ENCODE measurements around the gene ARHGAP15.

ARHGAP15 gene

DNA sequence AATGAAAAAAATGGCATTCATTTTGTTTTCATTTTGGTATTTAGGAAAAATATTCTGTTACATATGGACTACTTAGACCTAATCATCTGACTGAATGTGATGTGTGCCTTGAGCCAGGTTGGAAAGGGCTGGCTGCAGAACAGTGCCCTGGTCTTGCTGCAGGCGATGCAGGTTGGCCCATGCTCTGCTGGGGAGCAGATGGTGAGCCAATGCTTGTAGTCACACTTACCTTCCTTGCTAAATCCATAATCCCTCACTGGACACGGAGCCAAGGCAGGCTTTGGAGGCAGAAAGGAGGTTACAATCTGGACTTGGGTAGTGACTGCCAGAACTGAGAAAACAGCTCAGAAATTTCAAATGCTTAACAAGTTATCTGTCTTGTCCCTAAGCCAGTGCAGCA lies 228.7 kb downstream of the ARHGAP15 start:
- peak; percentile 92 for FAIRE-seq
- DNase-seq (ENCODE audit: insufficient read length, low spot score): peak; percentile 15
- TF ChIP-seq CTCF (IDR thresholded peaks at IDR 0.05; ENCODE audit: insufficient read depth, missing control alignments): no peak

GRCh38 chr2:143361346-143361745 lies 232.1 kb downstream of the ARHGAP15 start:
- DNase-seq (ENCODE audit: insufficient read length, low spot score) (no peak), FAIRE-seq (no peak)
- TF ChIP-seq CTCF (IDR thresholded peaks at IDR 0.05; ENCODE audit: insufficient read depth, missing control alignments): no peak

DNA sequence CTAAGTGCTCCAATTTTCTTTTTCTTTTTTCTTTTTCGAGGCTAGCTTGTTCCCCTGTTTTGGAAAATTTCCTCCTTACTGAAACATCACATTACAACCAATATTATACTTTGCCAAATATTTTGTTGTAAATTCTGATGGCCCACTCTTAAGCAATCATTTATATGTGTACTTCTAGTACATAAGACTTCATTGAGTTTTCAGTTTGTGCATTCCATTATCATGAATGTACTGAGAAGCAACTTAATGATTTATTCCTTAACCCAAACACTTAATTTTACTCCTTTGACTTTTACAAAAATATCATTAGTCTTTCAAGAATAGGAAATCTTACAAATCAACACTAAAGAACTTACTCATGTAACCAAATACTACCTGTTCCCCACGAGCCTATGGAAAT lies 242.4 kb downstream of the ARHGAP15 start:
- TF ChIP-seq CTCF (IDR thresholded peaks at IDR 0.05; ENCODE audit: insufficient read depth, missing control alignments): no peak
- DNase-seq (ENCODE audit: insufficient read length, low spot score) (no peak), FAIRE-seq (no peak)

DNA sequence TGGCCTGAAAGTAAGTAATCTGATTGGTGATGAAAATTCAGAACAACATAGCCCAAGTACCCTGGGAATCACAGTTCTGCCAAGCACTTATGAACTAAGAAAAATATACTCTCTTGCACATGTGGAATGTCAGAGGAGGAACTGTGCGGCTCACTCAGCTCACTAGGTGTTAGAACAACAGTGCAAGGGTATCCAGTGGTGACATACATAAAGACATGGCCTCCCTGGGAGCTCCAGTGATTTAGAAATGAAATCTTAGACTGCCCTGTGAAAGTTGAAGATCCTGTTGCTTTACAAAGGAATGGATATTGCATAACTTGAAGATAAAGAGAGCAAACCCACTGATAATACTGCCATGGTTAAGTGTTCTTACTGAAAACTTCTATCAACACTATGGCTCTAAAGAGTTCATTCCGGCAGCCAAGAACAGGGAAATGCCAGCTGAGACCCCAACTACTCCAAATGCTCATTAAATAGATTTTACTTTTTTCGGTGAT lies 246.2 kb downstream of the ARHGAP15 start:
- no peak for TF ChIP-seq CTCF (IDR thresholded peaks at IDR 0.05; ENCODE audit: insufficient read depth, missing control alignments)
- DNase-seq (ENCODE audit: insufficient read length, low spot score): no peak
- no peak for FAIRE-seq

DNA sequence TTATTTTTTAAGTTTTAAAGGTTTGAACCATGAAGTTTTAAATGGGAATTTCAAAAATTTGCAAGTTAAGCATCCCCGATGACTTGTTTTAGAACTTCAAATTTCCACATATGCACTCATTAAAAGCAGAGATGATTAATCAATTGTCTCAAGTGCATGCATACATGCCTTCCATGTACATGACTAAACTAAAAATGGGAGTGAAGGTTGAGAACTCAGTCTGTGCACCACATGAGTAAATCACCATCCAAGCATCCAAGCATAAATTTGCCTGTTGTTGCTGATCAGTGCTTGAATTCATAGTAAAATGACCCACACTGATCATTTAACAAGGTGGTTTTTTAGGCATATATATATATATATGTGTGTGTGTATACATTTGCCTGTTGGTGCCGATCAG lies 249.8 kb downstream of the ARHGAP15 start:
- FAIRE-seq (no peak), DNase-seq (ENCODE audit: insufficient read length, low spot score) (no peak)
- TF ChIP-seq CTCF (IDR thresholded peaks at IDR 0.05; ENCODE audit: insufficient read depth, missing control alignments): no peak

DNA sequence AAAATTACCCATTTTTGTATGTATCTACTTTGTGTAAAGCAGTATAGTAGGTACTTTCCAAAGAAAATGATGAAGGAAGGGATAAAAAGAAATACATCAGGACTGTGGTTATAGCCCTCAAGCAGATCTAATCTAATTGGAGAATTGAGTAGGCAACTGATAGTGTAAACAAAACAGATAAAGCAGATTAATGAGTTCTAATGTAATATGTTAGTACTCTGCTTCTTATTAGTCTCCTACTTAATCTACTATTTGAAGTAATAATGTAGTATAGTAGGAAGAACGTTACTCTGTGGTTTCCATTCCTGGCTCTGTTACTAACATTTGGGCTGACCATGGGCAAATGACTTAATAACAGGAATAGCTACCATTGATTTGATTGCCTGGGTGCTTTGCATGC lies 250.7 kb downstream of the ARHGAP15 start:
- FAIRE-seq (peak; percentile 11), DNase-seq (ENCODE audit: insufficient read length, low spot score) (no peak)
- no peak for TF ChIP-seq CTCF (IDR thresholded peaks at IDR 0.05; ENCODE audit: insufficient read depth, missing control alignments)

- no peak for FAIRE-seq
- no peak for TF ChIP-seq CTCF (IDR thresholded peaks at IDR 0.05; ENCODE audit: insufficient read depth, missing control alignments)
- no peak for DNase-seq (ENCODE audit: insufficient read length, low spot score)
Observed at GRCh38 chr2:143382573-143382972, 253.4 kb downstream of the ARHGAP15 start.
